ENCODE results near the gene RIN3. TPM values are rescaled to one million over a fixed set of nuclear protein-coding genes. Genes with fewer than 3 reads are reported as not detected.

RIN3 gene
- total and polyA plus RNA-seq, 2 of the 4 experiments (the other 2 are of a cell fraction) = 2.5 to 11.1 TPM

- no peak overlapping the region for H2BK15ac ChIP-seq (ENCODE audit: low read depth, low read length)
- no peak overlapping the region for H2AFZ ChIP-seq (replicated peaks; ENCODE audit: low read length, poor library complexity)
- no peak overlapping the region for H4K5ac ChIP-seq (ENCODE audit: low read depth, low read length)
- no peak overlapping the region for H3K4me2 ChIP-seq (ENCODE audit: low read depth, low read length)
- H2BK120ac ChIP-seq (ENCODE audit: low read depth, low read length) = no peak overlapping the region
- CTCF ChIA-PET = no interaction called here
- POLR2A ChIA-PET (ENCODE audit: unreplicated experiment) = no interaction called here
- in situ Hi-C loops (cut with MboI; ENCODE audit: low sequenced_read_pairs) (no loop called here), intact Hi-C loops (cut with micrococcal nuclease) (no loop called here), dilution Hi-C loops (cut with HindIII; ENCODE audit: low sequenced_read_pairs, unreplicated experiment) (no loop called here)
- peaks cover 14 to 25% of the 10 kb centered on the region in 2 experiments; a peak in 3 of 4 replicates for H3K79me1 ChIP-seq (ENCODE audit: low read depth in 1 of 2, low read length in 2 of 2)
- no peak overlapping the region for H3K4me3 ChIP-seq (ENCODE audit: insufficient read depth, low read depth, low read length)
- 93% methylated on average over 9 of the region's 13 CpGs; no CpG with 5 or more reads in 1 of the 2 experiments for WGBS, 2 experiments (ENCODE audit: extremely low coverage in 2 of 2, insufficient read length in 1 of 2)
- no peaks in the 10 kb centered on the region for H3K9me3 ChIP-seq (ENCODE audit: control insufficient read depth, insufficient read depth, low read length)
- H3K18ac ChIP-seq (ENCODE audit: low read depth, low read length) = no peak overlapping the region
- H3K36me3 ChIP-seq (ENCODE audit: control insufficient read depth, insufficient read depth, low read length) = peaks cover 40% of the 10 kb centered on the region
- H2BK20ac ChIP-seq (ENCODE audit: low read depth, low read length) = no peak overlapping the region
- H3K56ac ChIP-seq (ENCODE audit: extremely low read depth, insufficient read depth, low read length) = no peak overlapping the region
- no peak overlapping the region for H2BK5ac ChIP-seq (ENCODE audit: low read depth, low read length, poor library complexity, severe bottlenecking)
- no peaks in the 10 kb centered on the region for H3K4me1 ChIP-seq (ENCODE audit: control insufficient read depth, insufficient read depth, low read length)
- H3K9me1 ChIP-seq (ENCODE audit: insufficient read depth, low read length) = peaks cover 25% of the 10 kb centered on the region
- no peaks in the 10 kb centered on the region for H3K27me3 ChIP-seq (ENCODE audit: control insufficient read depth, insufficient read depth, low read length)
- no peak for DNase-seq
- TF ChIP-seq BHLHE40 (IDR thresholded peaks at IDR 0.05; ENCODE audit: low read depth, low read length) (no peak), FOS (IDR thresholded peaks at IDR 0.05; ENCODE audit: low read depth, low read length) (no peak), CEBPB (IDR thresholded peaks at IDR 0.05; ENCODE audit: low read depth, low read length) (no peak), RAD21 (IDR thresholded peaks at IDR 0.05; ENCODE audit: low read length) (no peak), SMC3 (IDR thresholded peaks at IDR 0.05; ENCODE audit: low read depth, low read length) (no peak), MAFK (IDR thresholded peaks at IDR 0.05; ENCODE audit: low read depth, low read length) (no peak), RCOR1 (IDR thresholded peaks at IDR 0.05; ENCODE audit: insufficient replicate concordance, low read length) (no peak), MXI1 (IDR thresholded peaks at IDR 0.05; ENCODE audit: borderline replicate concordance, low read depth, low read length) (no peak), MAZ (IDR thresholded peaks at IDR 0.05; ENCODE audit: borderline replicate concordance, low read depth, low read length) (no peak), NFE2L2 (IDR thresholded peaks at IDR 0.05; ENCODE audit: low read depth, low read length) (no peak), CTCF (conservative IDR thresholded peaks at IDR 0.05; ENCODE audit: low read depth, low read length) (no peak), POLR2A (IDR thresholded peaks at IDR 0.05; ENCODE audit: low read depth, low read length) (no peak), ELK1 (IDR thresholded peaks at IDR 0.05; ENCODE audit: borderline replicate concordance, low read depth, low read length) (no peak), RFX5 (IDR thresholded peaks at IDR 0.05; ENCODE audit: low read depth, low read length) (no peak), USF2 (IDR thresholded peaks at IDR 0.05; ENCODE audit: low read depth, low read length) (no peak), CHD1 (IDR thresholded peaks at IDR 0.05; ENCODE audit: low read depth, low read length) (no peak)
- no peaks in the 10 kb centered on the region for H4K20me1 ChIP-seq (ENCODE audit: insufficient read depth, low read length)
- ATAC-seq (ENCODE audit: low read depth) = no peak
- H3K23ac ChIP-seq (ENCODE audit: low read depth, low read length) = no peak overlapping the region
- no peak overlapping the region for H3K4ac ChIP-seq (ENCODE audit: low read depth, low read length)
- no peak overlapping the region for H2AK9ac ChIP-seq (replicated peaks; ENCODE audit: low read depth, low read length, poor library complexity)
- H3K14ac ChIP-seq (replicated peaks; ENCODE audit: low read depth, low read length) = no peak overlapping the region
- H4K91ac ChIP-seq (ENCODE audit: insufficient read depth, low read depth, low read length) = no peak overlapping the region
- no peak overlapping the region for H2AK5ac ChIP-seq (ENCODE audit: low read depth, low read length)
- no peak overlapping the region for H3K27ac ChIP-seq (ENCODE audit: insufficient read depth, low read length)
- no peak overlapping the region for H4K8ac ChIP-seq (ENCODE audit: low read depth in 2 of 2, low read length in 2 of 2)
- BruUV-seq (replicated peaks) = no TSS peak
- H3K9ac ChIP-seq (ENCODE audit: low read depth, low read length) = no peak overlapping the region
Observed at GRCh38 chr14:92658160-92658559, 144.6 kb downstream of the RIN3 start.
